Fibroblast of skin of left biceps (primary cell): ENCODE data around the gene TGFBI.
"Not testable (repeated sequence)": the region's sequence is repeated elsewhere in the genome, so short reads cannot be mapped to it uniquely, and the experiment has no call there.

Source experiments
- DNase-seq, 2 experiments: peaks; one replicate each; pipeline ENCODE4 v3.0.0-alpha.2; 2013; ENCODE audit warnings: low read depth in 2 of 2

TGFBI gene

GRCh38 chr5:136045026-136045425 lies 16.2 kb downstream of the TGFBI start:
- DNase-seq: not testable (repeated sequence)

GRCh38 chr5:136046246-136046645 lies 17.5 kb downstream of the TGFBI start:
- no peak for DNase-seq

GRCh38 chr5:136047858-136048257 lies 19.1 kb downstream of the TGFBI start:
- no peak for DNase-seq

GRCh38 chr5:136048966-136049365 lies 20.2 kb downstream of the TGFBI start:
- no peak for DNase-seq

GRCh38 chr5:136051486-136052220 lies 22.9 kb downstream of the TGFBI start:
- no peak for DNase-seq

- no peak for DNase-seq
Observed at GRCh38 chr5:136052692-136053335, 24.0 kb downstream of the TGFBI start.

GRCh38 chr5:136053336-136054141 lies 24.8 kb downstream of the TGFBI start:
- peak; percentile 76 to 80 for DNase-seq

- DNase-seq: peak; percentile 70 to 74
Observed at GRCh38 chr5:136054142-136055019, 25.6 kb downstream of the TGFBI start.

- DNase-seq: no peak
Observed at GRCh38 chr5:136055612-136056309, 27.0 kb downstream of the TGFBI start.

- no peak for DNase-seq
Observed at GRCh38 chr5:136056336-136056735, 27.5 kb downstream of the TGFBI start.

GRCh38 chr5:136056771-136057335 lies 28.1 kb downstream of the TGFBI start:
- no peak for DNase-seq

GRCh38 chr5:136057401-136058038 lies 28.7 kb downstream of the TGFBI start:
- DNase-seq: no peak

- DNase-seq: peak; percentile 96
Observed at GRCh38 chr5:136058039-136058971, 29.5 kb downstream of the TGFBI start.

GRCh38 chr5:136058972-136059354 lies 30.2 kb downstream of the TGFBI start:
- DNase-seq: no peak

GRCh38 chr5:136060963-136061362 lies 32.2 kb downstream of the TGFBI start:
- no peak for DNase-seq

- no peak for DNase-seq
Observed at GRCh38 chr5:136061630-136062365, 33.0 kb downstream of the TGFBI start.

- no peak for DNase-seq
Observed at GRCh38 chr5:136062366-136063274, 33.8 kb downstream of the TGFBI start.
